NCI-H2227 (cell line): ENCODE results near the gene RTL1.

ENCODE experiments used
- DNase-seq: peaks from one replicate; lab custom pipeline; 2025; ENCODE audit not compliant: unreplicated experiment; lab: John Stamatoyannopoulos, UW

RTL1 gene

GRCh38 chr14:100851946-100852620 is 51.4 kb downstream of the RTL1 start:
- no peak for DNase-seq

- no peak for DNase-seq
Observed at GRCh38 chr14:100851586-100851916, 52.0 kb downstream of the RTL1 start.

GRCh38 chr14:100850841-100851585 is 52.5 kb downstream of the RTL1 start:
- no peak for DNase-seq

- no peak for DNase-seq
Observed at GRCh38 chr14:100849115-100849781, 54.3 kb downstream of the RTL1 start.

- DNase-seq: no peak
Observed at GRCh38 chr14:100846309-100846859, 57.1 kb downstream of the RTL1 start.

GRCh38 chr14:100845341-100845740 is 58.2 kb downstream of the RTL1 start:
- DNase-seq: no peak

- DNase-seq: no peak
Observed at GRCh38 chr14:100844846-100845245, 58.7 kb downstream of the RTL1 start.

GRCh38 chr14:100844421-100844820 is 59.1 kb downstream of the RTL1 start:
- no peak for DNase-seq

GRCh38 chr14:100844082-100844408 is 59.5 kb downstream of the RTL1 start:
- no peak for DNase-seq

- DNase-seq: peak; percentile 49
Observed at GRCh38 chr14:100842799-100843198, 60.7 kb downstream of the RTL1 start.

- DNase-seq: peak; percentile 88
Observed at GRCh38 chr14:100841761-100842403, 61.6 kb downstream of the RTL1 start.

- DNase-seq: no peak
Observed at GRCh38 chr14:100841066-100841760, 62.3 kb downstream of the RTL1 start.

- DNase-seq: peak; percentile 48
Observed at GRCh38 chr14:100840286-100841065, 63.0 kb downstream of the RTL1 start.

GRCh38 chr14:100839681-100840111 is 63.8 kb downstream of the RTL1 start:
- DNase-seq: no peak

- no peak for DNase-seq
Observed at GRCh38 chr14:100839315-100839585, 64.3 kb downstream of the RTL1 start.

GRCh38 chr14:100838493-100839314 is 64.8 kb downstream of the RTL1 start:
- no peak for DNase-seq

- no peak for DNase-seq
Observed at GRCh38 chr14:100837805-100838350, 65.6 kb downstream of the RTL1 start.

GRCh38 chr14:100836941-100837804 is 66.3 kb downstream of the RTL1 start:
- no peak for DNase-seq
